NCI-H128 (cell line): ENCODE measurements around the gene HOXB13.

Source experiments
- DNase-seq: peaks from one replicate; lab custom pipeline; 2025; ENCODE audit not compliant: unreplicated experiment; lab: John Stamatoyannopoulos, UW

Gene HOXB13

DNA sequence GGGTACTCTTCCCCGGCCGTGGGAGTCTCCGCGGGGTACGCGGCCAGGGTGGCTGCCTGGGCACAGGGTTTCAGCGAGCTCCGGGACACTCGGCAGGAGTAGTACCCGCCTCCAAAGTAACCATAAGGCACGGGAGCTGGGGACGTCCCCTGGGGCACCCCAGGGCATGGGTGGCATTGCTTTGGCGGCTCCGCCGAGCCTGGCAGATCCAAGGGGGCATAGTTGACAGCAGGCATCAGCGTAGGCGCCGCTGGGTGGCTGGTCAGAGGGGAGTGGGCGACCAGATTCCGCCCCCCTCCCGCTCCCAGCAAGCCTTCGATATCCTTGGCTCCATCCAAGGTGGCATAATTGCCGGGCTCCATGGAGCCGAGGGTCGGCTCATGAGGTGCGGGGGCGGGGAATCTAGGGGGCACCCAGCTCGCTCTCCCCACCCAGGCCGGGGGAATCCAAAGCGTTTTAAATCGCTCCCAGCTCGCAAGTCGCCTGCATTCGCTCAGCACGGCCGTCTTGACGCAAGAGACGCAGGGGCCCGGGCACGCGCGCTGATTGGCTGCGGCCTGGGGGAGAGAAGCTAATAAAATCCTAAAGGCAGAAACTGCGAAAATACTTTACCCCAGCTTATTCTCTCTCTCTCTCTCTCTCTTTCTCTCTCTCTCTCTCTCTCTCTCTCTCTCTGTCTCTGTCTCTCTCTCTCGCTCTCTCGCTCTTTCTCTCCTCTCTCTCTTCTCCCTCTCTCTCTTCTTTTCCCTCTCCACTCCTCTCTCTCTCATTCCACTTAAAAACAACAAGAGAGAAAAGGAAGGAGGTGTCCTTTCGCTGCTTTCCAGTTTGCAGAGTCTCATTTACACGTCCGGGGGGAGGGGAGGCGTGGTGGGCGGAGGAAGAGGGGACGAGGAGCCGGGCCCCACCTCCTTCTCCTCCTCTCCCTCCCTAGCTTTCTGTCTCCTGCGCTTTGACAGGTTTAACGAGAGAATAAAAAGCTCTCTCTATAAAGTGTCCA is at the start of gene HOXB13:
TSS of gene HOXB13 (minus strand) at position 519 of the 1,000 bp plus-strand sequence. CDS start at position 362, 157 bp downstream.
- DNase-seq = peak; percentile 14

GRCh38 chr17:48776602-48777001 is 48.1 kb upstream of the HOXB13 start:
- DNase-seq = no peak

DNA sequence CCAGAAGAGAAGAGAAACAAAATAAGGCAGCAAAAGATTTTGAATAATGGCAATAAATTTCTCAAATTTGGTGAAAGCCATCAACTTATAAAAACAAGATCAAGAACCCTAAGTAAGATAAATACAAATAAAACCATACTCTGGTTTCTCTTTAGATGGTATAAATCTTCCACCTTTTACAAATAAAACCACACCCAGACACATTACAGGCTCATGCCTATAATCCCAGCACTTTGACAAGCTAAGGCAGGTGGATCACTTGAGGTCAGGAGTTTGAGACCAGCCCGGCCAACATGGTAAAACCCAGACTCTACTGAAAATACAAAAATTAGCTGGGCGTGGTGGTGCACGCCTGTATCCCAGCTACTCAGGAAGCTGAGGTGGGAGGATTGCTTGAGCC is 44.7 kb upstream of the HOXB13 start:
- no peak for DNase-seq

- DNase-seq = no peak
Measured at GRCh38 chr17:48770954-48771353, 42.4 kb upstream of the HOXB13 start.

- DNase-seq = no peak
Measured at GRCh38 chr17:48769009-48769675, 40.6 kb upstream of the HOXB13 start.

- no peak for DNase-seq
Measured at GRCh38 chr17:48767263-48767774, 38.8 kb upstream of the HOXB13 start.

- DNase-seq = no peak
Measured at GRCh38 chr17:48761114-48761513, 32.6 kb upstream of the HOXB13 start.

- DNase-seq = no peak
Measured at GRCh38 chr17:48760411-48760810, 31.9 kb upstream of the HOXB13 start.

- no peak for DNase-seq
Measured at GRCh38 chr17:48759288-48759687, 30.7 kb upstream of the HOXB13 start.

GRCh38 chr17:48757524-48757961 is 29.0 kb upstream of the HOXB13 start:
- DNase-seq = no peak

- no peak for DNase-seq
Measured at GRCh38 chr17:48756830-48757251, 28.3 kb upstream of the HOXB13 start.

GRCh38 chr17:48755356-48755755 is 26.8 kb upstream of the HOXB13 start:
- no peak for DNase-seq

DNA sequence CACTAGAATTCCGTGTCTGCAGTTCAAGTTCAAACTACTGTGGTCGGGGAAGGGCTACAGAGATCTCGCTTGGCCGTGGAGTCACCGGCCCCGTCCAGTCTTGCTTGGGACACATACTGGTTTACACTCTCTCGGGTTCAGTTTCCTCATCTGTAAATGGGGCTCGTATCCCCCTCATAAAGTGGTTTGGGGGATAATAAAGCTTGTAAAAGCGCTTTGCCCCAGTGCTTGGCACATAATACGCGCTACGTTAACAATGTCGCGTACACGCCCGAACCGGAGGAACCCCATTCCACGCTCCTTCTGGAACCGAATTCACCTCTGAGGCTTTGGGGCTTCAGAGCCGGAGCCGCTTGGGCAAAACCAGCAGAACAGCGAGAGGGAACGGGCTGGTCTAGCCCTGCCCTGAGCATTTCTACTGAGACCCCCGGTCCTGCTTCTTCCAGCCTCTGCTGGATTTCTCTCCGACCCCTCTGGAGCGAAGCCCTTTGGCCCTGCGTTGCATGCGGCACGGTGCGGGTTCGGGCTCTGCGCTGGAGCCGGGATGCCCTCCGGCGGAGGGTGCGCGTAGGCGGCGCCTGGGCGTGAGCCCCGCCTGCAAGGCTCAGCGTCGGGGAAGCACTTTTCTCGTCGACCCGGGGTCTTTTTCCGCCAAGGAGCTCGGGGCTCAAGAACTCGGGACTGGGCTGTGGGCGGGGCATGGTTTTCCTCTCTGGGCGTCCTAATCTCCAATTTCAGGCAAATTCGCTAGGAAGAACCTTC is 26.1 kb upstream of the HOXB13 start:
- DNase-seq = no peak

DNA sequence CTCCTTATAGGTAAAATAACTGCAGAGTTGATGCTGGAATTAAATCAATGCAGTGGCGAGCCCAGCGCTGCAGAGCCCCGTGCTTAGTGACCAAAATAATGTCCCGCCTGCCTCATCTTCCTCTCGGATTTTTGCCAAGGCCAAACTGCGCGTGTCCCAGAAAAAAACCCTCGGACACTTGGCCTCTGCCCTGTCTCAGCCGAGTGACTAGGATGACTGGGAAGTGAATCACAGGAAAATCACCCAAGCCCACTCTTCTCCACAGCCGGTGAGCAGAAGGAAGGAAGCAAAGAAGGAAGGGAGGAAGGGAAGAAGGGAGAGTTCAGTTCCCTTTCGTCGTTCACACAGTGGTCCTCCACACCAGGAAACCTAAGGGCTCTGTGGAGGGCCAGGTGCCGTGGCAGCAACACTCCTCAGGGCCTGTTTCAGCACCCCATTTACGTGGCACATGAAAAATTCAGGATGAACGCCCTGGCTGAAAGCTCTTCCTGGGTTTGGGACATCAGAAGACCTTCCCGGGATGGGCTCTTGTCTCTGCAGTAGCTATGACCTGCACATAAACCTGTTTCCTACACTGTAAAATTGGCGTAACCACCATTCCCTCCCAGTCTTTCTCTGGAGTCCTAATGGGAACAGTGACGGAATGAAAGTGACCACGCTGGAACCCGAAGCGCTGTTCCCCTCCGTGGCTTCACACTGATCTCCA is 25.4 kb upstream of the HOXB13 start:
- DNase-seq = no peak

- DNase-seq = no peak
Measured at GRCh38 chr17:48752399-48753288, 24.1 kb upstream of the HOXB13 start.

- no peak for DNase-seq
Measured at GRCh38 chr17:48751733-48752398, 23.3 kb upstream of the HOXB13 start.

DNA sequence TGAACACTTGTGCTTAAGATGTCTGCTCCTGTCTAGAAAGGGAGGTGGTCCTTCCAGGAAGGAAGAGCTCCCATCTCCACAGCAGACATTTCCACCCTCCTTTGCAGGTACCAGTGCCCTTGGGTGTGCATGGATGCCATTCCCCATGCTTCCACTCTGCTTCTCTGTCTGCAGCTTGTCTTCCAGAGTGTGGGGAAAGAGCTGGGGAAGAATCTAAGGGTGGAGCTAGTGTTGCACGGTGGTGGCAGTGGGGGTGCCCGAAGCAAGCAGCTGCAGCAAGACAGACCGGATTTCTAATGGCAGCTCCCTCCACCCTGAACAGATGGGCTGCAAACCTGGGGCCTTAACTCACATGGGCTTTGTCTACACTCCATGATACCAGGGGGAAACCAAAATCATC is 22.6 kb upstream of the HOXB13 start:
- DNase-seq = no peak

DNA sequence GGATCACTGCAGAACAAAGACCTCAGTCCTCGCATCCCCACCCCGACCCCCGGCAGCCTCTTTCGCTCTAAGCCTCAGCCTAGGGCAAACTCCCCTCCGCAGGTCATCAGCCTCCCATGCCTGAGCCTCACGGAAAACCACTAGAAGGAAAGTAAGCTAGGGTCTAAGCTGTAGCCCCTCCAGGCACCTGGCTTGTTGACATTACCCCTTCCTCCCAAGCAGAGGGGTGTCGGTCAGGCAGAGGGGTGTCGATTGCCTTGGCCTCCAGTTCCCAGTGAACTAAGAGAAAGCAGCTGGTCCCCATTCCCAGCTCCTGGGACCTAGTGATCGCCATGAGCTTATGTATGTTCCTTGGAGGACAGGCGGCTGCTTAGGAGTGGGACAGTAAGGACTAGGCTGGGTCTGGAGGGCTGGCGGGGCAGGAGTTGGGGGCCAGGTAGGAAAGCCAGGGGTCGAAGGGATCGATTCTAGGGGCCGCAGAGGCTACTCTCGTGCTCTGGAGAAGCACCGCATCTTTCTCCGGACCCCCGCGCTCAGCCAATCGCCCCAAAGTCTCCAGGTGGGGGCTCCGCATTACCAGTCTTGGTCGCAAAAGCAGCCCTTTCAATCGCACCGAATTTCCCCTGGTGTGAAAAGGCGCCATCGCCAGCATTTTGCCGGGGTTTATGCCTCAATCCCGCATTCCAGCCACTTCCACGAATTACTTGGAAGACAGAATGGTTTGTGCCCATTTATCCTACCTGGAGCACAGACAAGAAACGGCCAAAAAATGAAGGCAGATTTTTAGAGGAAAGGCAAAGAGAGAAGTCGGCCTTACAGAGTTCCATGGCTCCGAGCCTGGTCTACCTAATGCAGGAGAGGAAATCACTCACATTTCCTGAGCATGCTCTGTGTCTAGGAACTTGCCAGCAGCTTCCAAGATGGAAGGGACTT is 21.3 kb upstream of the HOXB13 start:
- no peak for DNase-seq
